HCT116 (cell line): ENCODE results near the gene TRIP10.

Source experiments
- CBX3 ChIP-seq: IDR thresholded peaks from 2 replicates; pipeline ENCODE4 v1.6.1; 2012; ENCODE audit warnings: low read depth
- CTCF ChIP-seq, 3 experiments: fragments of 200-600 bp in 1 of 3; sonication (generic) in 1 of 3; IDR thresholded peaks in 2 of 3; conservative IDR thresholded peaks in 1 of 3; 2 replicates each; pipeline ENCODE4 v1.5.1; 2012 to 2017; ENCODE audit warnings: low read depth in 2 of 3, low read length in 2 of 3, antibody characterized with exemption in 1 of 3, borderline replicate concordance in 1 of 3, control low read depth in 1 of 3, mild to moderate bottlenecking in 1 of 3, mixed read lengths in 1 of 3, mixed run types in 1 of 3, moderate library complexity in 1 of 3; ENCODE audit not compliant: insufficient read depth in 1 of 3
- EZH2 ChIP-seq: fragments of 200-600 bp; sonication (generic); IDR thresholded peaks from 2 replicates; pipeline ENCODE4 v1.6.1; 2017; ENCODE audit warnings: antibody characterized with exemption, mixed run types
- MAX ChIP-seq: IDR thresholded peaks from 2 replicates; pipeline ENCODE4 v1.6.1; 2012
- POLR2A ChIP-seq: IDR thresholded peaks from 2 replicates; pipeline ENCODE4 v1.7.0; 2011; ENCODE audit warnings: borderline replicate concordance; ENCODE audit not compliant: insufficient read depth, insufficient read length; ENCODE audit errors: extremely low read depth
- POLR2AphosphoS5 ChIP-seq: IDR thresholded peaks from 2 replicates; pipeline ENCODE4 v1.6.1; 2011; ENCODE audit warnings: mild to moderate bottlenecking, low read depth, low read length, moderate library complexity
- TF ChIP-seq, protein P1 (sequence below): IDR thresholded peaks from 2 replicates; pipeline ENCODE4 v1.6.1; 2012
- TF ChIP-seq, protein P2 (sequence below): IDR thresholded peaks from 2 replicates; pipeline ENCODE4 v1.6.1; 2012; ENCODE audit warnings: low read depth

DNA sequence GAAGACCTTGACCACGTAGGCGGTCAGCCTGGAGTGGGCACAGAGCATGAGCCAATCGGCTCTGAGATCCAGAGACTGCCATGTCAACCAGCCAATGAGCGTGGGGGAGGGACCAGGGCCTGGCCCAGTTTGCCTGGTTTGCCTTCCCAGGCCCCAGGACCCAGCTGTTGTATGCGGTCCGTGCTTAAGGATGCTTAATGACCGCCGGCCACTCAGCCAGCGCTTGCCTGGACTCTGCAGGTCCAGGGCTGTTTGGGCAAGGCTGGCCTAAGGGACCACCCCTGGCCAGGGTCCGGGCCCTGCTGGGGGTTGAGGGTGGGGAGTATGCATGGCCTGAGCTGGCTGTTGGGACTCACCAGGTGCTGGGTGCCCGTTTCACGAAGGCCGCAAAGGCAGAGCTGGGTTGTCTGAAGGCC lies 46.4 kb upstream of the TRIP10 start:
- TF ChIP-seq POLR2AphosphoS5 (no peak), CTCF (IDR thresholded peaks at IDR 0.05 in 2 of 3, conservative IDR thresholded peaks at IDR 0.05 in 1 of 3; ENCODE audit: borderline replicate concordance in 1 of 3, insufficient read depth in 1 of 3, low read depth in 2 of 3, low read length in 2 of 3) (no peak), EZH2 (no peak), CBX3 (no peak), MAX (no peak), POLR2A (no peak)
- TF ChIP-seq, protein P1, sequence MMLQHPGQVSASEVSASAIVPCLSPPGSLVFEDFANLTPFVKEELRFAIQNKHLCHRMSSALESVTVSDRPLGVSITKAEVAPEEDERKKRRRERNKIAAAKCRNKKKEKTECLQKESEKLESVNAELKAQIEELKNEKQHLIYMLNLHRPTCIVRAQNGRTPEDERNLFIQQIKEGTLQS = no peak
- TF ChIP-seq, protein P2, sequence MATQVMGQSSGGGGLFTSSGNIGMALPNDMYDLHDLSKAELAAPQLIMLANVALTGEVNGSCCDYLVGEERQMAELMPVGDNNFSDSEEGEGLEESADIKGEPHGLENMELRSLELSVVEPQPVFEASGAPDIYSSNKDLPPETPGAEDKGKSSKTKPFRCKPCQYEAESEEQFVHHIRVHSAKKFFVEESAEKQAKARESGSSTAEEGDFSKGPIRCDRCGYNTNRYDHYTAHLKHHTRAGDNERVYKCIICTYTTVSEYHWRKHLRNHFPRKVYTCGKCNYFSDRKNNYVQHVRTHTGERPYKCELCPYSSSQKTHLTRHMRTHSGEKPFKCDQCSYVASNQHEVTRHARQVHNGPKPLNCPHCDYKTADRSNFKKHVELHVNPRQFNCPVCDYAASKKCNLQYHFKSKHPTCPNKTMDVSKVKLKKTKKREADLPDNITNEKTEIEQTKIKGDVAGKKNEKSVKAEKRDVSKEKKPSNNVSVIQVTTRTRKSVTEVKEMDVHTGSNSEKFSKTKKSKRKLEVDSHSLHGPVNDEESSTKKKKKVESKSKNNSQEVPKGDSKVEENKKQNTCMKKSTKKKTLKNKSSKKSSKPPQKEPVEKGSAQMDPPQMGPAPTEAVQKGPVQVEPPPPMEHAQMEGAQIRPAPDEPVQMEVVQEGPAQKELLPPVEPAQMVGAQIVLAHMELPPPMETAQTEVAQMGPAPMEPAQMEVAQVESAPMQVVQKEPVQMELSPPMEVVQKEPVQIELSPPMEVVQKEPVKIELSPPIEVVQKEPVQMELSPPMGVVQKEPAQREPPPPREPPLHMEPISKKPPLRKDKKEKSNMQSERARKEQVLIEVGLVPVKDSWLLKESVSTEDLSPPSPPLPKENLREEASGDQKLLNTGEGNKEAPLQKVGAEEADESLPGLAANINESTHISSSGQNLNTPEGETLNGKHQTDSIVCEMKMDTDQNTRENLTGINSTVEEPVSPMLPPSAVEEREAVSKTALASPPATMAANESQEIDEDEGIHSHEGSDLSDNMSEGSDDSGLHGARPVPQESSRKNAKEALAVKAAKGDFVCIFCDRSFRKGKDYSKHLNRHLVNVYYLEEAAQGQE = no peak
